ENCODE measurements around the gene INF2.
"Not testable (repeated sequence)": the region's sequence is repeated elsewhere in the genome, so short reads cannot be mapped to it uniquely, and the experiment has no call there.

The INF2 gene

GRCh38 chr14:104661528-104662157 is 27.8 kb upstream of the INF2 start:
- not testable (repeated sequence) for H3K79me2 ChIP-seq (ENCODE audit: control insufficient read depth, insufficient read depth, low read length, poor library complexity); H2BK120ac ChIP-seq (ENCODE audit: insufficient read depth, low read length, poor library complexity); H2BK5ac ChIP-seq (ENCODE audit: low read depth, low read length, poor library complexity); H3K79me1 ChIP-seq (ENCODE audit: low read length); H4K91ac ChIP-seq (ENCODE audit: low read depth, low read length); H3K9me3 ChIP-seq (ENCODE audit: insufficient read depth, low read depth, low read length); H3K14ac ChIP-seq (ENCODE audit: low read length); DNase-seq; H4K12ac ChIP-seq (ENCODE audit: low read depth, low read length); H3K18ac ChIP-seq (ENCODE audit: low read length); H2AFZ ChIP-seq (ENCODE audit: insufficient read depth, low read length, poor library complexity); H3K27ac ChIP-seq (ENCODE audit: low read depth, low read length); H3K23ac ChIP-seq (ENCODE audit: low read length); H3K4ac ChIP-seq (ENCODE audit: low read depth, low read length); H2AK5ac ChIP-seq (ENCODE audit: low read length); H3K27me3 ChIP-seq (ENCODE audit: insufficient read depth, low read length); H3K9ac ChIP-seq (ENCODE audit: low read length); H4K8ac ChIP-seq (ENCODE audit: low read depth, low read length); H2BK12ac ChIP-seq (ENCODE audit: low read length); H3K4me2 ChIP-seq (ENCODE audit: low read length); H3K36me3 ChIP-seq (ENCODE audit: control insufficient read depth in 1 of 2, insufficient read depth in 2 of 2, low read length in 2 of 2); H3K4me3 ChIP-seq (ENCODE audit: low read depth, low read length)
- peaks cover 12 to 13% of the 10 kb centered on the region in 2 experiments for H3K4me1 ChIP-seq (ENCODE audit: control insufficient read depth in 1 of 2, insufficient read depth in 2 of 2, low read length in 2 of 2)
- no CpG with 5 or more reads among the region's 18 CpGs for WGBS (ENCODE audit: extremely low coverage, insufficient coverage, insufficient read length)

- not testable (repeated sequence) for H3K9me3 ChIP-seq (ENCODE audit: insufficient read depth, low read depth, low read length); H2BK120ac ChIP-seq (ENCODE audit: insufficient read depth, low read length, poor library complexity); H3K14ac ChIP-seq (ENCODE audit: low read length); H3K79me1 ChIP-seq (ENCODE audit: low read length); H2AFZ ChIP-seq (ENCODE audit: insufficient read depth, low read length, poor library complexity); H3K4me3 ChIP-seq (ENCODE audit: low read depth, low read length); H3K23ac ChIP-seq (ENCODE audit: low read length); H2BK5ac ChIP-seq (ENCODE audit: low read depth, low read length, poor library complexity); H3K27me3 ChIP-seq (ENCODE audit: insufficient read depth, low read length); H2AK5ac ChIP-seq (ENCODE audit: low read length); H2BK12ac ChIP-seq (ENCODE audit: low read length); DNase-seq; H4K91ac ChIP-seq (ENCODE audit: low read depth, low read length); H3K4me2 ChIP-seq (ENCODE audit: low read length); H3K79me2 ChIP-seq (ENCODE audit: control insufficient read depth, insufficient read depth, low read length, poor library complexity); H3K18ac ChIP-seq (ENCODE audit: low read length); H4K8ac ChIP-seq (ENCODE audit: low read depth, low read length); H3K4ac ChIP-seq (ENCODE audit: low read depth, low read length); H4K12ac ChIP-seq (ENCODE audit: low read depth, low read length); H3K9ac ChIP-seq (ENCODE audit: low read length); H3K36me3 ChIP-seq (ENCODE audit: control insufficient read depth in 1 of 2, insufficient read depth in 2 of 2, low read length in 2 of 2); H3K27ac ChIP-seq (ENCODE audit: low read depth, low read length)
- no CpG with 5 or more reads among the region's 18 CpGs for WGBS (ENCODE audit: extremely low coverage, insufficient coverage, insufficient read length)
- H3K4me1 ChIP-seq (ENCODE audit: control insufficient read depth in 1 of 2, insufficient read depth in 2 of 2, low read length in 2 of 2) = peaks cover 12 to 13% of the 10 kb centered on the region in 2 experiments
Measured at GRCh38 chr14:104662472-104662871, 26.9 kb upstream of the INF2 start.

- Histone ChIP-seq H3K27ac (ENCODE audit: low read depth, low read length) (no peak overlapping the region), H3K79me1 (ENCODE audit: low read length) (peaks cover 9% of the 10 kb centered on the region), H3K27me3 (ENCODE audit: insufficient read depth, low read length) (no peaks in the 10 kb centered on the region), H3K9me3 (ENCODE audit: insufficient read depth, low read depth, low read length) (peaks cover 9% of the 10 kb centered on the region), H4K8ac (ENCODE audit: low read depth, low read length) (no peak overlapping the region), H3K4ac (ENCODE audit: low read depth, low read length) (no peak overlapping the region), H3K4me3 (ENCODE audit: low read depth, low read length) (no peak overlapping the region), H3K36me3 (ENCODE audit: control insufficient read depth in 1 of 2, insufficient read depth in 2 of 2, low read length in 2 of 2) (no peaks in the 10 kb centered on the region), H4K91ac (ENCODE audit: low read depth, low read length) (no peak overlapping the region), H2BK12ac (ENCODE audit: low read length) (no peak overlapping the region), H3K9ac (ENCODE audit: low read length) (no peak overlapping the region), H2BK5ac (ENCODE audit: low read depth, low read length, poor library complexity) (no peak overlapping the region), H3K4me2 (ENCODE audit: low read length) (no peak overlapping the region), H3K18ac (ENCODE audit: low read length) (no peak overlapping the region), H2AK5ac (ENCODE audit: low read length) (no peak overlapping the region), H4K12ac (ENCODE audit: low read depth, low read length) (no peak overlapping the region), H3K23ac (ENCODE audit: low read length) (no peak overlapping the region), H3K14ac (ENCODE audit: low read length) (no peak overlapping the region), H2AFZ (ENCODE audit: insufficient read depth, low read length, poor library complexity) (no peak overlapping the region), H3K79me2 (ENCODE audit: control insufficient read depth, insufficient read depth, low read length, poor library complexity) (no peaks in the 10 kb centered on the region), H3K4me1 (ENCODE audit: control insufficient read depth in 1 of 2, insufficient read depth in 2 of 2, low read length in 2 of 2) (peaks cover 12 to 13% of the 10 kb centered on the region in 2 experiments), H2BK120ac (ENCODE audit: insufficient read depth, low read length, poor library complexity) (no peak overlapping the region)
- no peak for DNase-seq
- no CpG with 5 or more reads among the region's 7 CpGs for WGBS (ENCODE audit: extremely low coverage, insufficient coverage, insufficient read length)
Measured at GRCh38 chr14:104664107-104664506, 25.3 kb upstream of the INF2 start.

GRCh38 chr14:104664588-104664987 is 24.8 kb upstream of the INF2 start:
- no peak overlapping the region for H3K27ac ChIP-seq (ENCODE audit: low read depth, low read length)
- no peaks in the 10 kb centered on the region for H3K36me3 ChIP-seq (ENCODE audit: control insufficient read depth in 1 of 2, insufficient read depth in 2 of 2, low read length in 2 of 2)
- peaks cover 9% of the 10 kb centered on the region for H3K79me1 ChIP-seq (ENCODE audit: low read length)
- H3K4ac ChIP-seq (ENCODE audit: low read depth, low read length) = no peak overlapping the region
- no peak overlapping the region for H4K91ac ChIP-seq (ENCODE audit: low read depth, low read length)
- no peak for DNase-seq
- H4K8ac ChIP-seq (ENCODE audit: low read depth, low read length) = no peak overlapping the region
- no peak overlapping the region for H3K18ac ChIP-seq (ENCODE audit: low read length)
- H3K4me2 ChIP-seq (ENCODE audit: low read length) = no peak overlapping the region
- H3K23ac ChIP-seq (ENCODE audit: low read length) = no peak overlapping the region
- H4K12ac ChIP-seq (ENCODE audit: low read depth, low read length) = no peak overlapping the region
- no peak overlapping the region for H3K4me3 ChIP-seq (ENCODE audit: low read depth, low read length)
- no peak overlapping the region for H2BK5ac ChIP-seq (ENCODE audit: low read depth, low read length, poor library complexity)
- WGBS (ENCODE audit: extremely low coverage, insufficient coverage, insufficient read length) = no CpG with 5 or more reads among the region's 10 CpGs
- no peak overlapping the region for H2BK120ac ChIP-seq (ENCODE audit: insufficient read depth, low read length, poor library complexity)
- no peaks in the 10 kb centered on the region for H3K79me2 ChIP-seq (ENCODE audit: control insufficient read depth, insufficient read depth, low read length, poor library complexity)
- H3K9me3 ChIP-seq (ENCODE audit: insufficient read depth, low read depth, low read length) = peaks cover 9% of the 10 kb centered on the region
- H2AFZ ChIP-seq (ENCODE audit: insufficient read depth, low read length, poor library complexity) = no peak overlapping the region
- H3K27me3 ChIP-seq (ENCODE audit: insufficient read depth, low read length) = no peaks in the 10 kb centered on the region
- no peak overlapping the region for H2AK5ac ChIP-seq (ENCODE audit: low read length)
- no peak overlapping the region for H3K14ac ChIP-seq (ENCODE audit: low read length)
- no peak overlapping the region for H3K9ac ChIP-seq (ENCODE audit: low read length)
- peaks cover 12 to 13% of the 10 kb centered on the region in 2 experiments for H3K4me1 ChIP-seq (ENCODE audit: control insufficient read depth in 1 of 2, insufficient read depth in 2 of 2, low read length in 2 of 2)
- H2BK12ac ChIP-seq (ENCODE audit: low read length) = peak overlapping the region; percentile 20
